HG03175 (cell line): ENCODE data around the gene GLT1D1.
A peak's percentile ranks its signal among the peaks of the same experiment; 100 is the strongest.

Experiments used
- ATAC-seq: cut with Tn5 transposase; IDR thresholded peaks from one replicate; pipeline ENCODE4 v1.9.1; 2021; ENCODE audit warnings: mild to moderate bottlenecking, moderate library complexity; ENCODE audit not compliant: unreplicated experiment

The GLT1D1 gene

DNA sequence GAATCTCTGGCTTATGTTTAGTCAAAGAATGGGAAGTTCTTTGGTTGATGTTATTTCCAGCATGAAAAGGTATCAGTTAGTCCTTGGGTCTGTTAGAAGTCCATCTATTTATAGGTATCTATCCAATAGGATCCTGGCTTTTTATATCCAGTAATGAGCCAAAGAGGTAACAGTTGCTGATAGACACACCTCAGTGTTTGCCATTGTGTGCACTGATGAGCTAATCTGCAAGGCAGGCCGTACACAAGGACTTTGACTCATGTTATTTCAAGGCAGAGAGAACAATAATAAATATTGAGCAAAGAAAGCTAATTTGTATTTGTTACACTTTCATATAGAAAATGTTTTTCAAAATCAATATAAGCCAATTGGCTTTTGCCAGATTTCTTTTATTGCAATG is 56.4 kb downstream of the GLT1D1 start:
- ATAC-seq = no peak

DNA sequence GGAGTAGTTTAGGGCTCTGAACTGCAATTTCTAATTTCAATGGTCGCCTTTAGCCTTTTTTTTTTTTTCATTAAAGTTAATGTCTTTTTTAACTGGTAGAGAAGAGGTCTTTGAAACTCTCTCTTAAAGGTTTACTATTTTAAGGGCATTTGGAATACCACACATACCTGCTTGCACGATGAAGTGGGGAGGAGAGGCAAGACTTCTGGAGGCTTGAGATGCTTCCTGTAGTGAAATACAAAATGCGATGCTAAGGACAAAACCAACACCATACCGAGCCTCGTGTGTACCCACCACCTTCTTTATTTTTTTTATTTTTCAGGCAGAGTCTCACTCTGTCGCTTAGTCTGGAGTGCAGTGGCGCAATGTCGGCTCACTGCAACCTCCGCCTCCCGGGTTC is 57.4 kb downstream of the GLT1D1 start:
- no peak for ATAC-seq

DNA sequence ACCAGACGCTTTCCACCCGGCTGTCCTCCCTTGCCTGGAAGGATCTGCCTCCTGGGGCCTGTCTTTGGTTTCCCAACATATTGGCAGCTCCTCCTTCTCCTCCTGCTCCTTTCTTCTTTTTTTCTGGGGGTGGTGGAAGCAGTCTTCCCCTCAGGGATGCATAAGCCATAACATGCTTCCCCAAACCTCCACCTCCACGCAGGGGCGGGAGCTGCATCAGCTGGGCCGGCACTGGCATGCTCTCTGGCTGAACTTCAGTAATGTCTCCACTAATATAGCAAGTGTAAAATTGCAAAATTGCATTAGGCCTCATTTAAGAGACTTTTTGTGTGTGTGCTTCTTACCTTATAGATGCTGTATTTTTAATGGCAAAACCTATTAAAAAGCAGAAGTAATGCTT is 58.6 kb downstream of the GLT1D1 start:
- ATAC-seq = no peak

DNA sequence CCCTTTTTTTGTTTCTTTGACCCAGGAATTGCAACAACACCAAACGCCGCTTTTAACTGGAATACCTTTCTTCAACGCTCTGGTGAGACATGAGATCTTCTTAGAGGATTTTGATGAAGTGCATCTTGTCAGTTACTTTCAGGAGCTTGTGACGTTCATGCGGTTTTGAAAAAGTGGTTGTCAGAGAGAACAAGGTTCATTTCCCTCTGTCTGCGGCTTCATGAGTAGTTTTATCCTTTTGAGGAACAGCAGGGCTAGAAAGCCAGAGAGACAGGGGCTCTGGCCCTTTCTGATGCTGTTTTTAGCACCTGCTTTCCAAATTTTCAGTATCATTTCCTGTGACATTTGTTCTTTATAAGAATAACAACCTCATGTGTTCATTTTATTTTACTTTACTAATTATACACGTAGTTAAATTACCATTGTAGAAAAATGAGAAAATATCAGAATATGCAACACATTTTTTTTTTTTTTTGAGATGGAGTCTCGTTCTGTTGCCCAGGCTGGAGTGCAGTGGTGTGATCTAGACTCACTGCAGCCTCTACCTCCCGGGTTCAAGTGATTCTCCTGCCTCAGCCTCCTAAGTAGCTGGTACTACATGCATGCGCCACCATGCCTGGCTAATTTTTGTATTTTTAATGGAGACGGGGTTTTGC is 61.8 kb downstream of the GLT1D1 start:
- ATAC-seq = peak; percentile 94

DNA sequence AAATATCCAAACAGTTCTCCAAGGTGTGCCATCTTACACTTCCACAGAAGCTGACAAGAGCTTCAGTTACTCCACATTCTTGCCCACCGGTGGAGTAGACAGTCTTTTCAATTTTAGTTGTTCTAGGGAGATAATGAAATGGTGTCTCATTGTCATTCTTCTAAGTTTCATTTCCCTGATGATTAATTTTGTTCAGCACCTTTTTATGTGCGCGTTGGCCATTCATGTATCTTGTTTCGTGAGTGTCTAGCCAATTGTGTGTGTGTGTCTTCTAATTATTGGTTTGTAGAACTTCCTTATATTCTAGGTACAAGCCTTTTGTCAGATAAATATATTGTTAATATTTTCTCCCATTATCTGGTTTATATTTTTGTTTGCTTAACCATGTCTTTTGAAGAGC is 63.1 kb downstream of the GLT1D1 start:
- no peak for ATAC-seq

DNA sequence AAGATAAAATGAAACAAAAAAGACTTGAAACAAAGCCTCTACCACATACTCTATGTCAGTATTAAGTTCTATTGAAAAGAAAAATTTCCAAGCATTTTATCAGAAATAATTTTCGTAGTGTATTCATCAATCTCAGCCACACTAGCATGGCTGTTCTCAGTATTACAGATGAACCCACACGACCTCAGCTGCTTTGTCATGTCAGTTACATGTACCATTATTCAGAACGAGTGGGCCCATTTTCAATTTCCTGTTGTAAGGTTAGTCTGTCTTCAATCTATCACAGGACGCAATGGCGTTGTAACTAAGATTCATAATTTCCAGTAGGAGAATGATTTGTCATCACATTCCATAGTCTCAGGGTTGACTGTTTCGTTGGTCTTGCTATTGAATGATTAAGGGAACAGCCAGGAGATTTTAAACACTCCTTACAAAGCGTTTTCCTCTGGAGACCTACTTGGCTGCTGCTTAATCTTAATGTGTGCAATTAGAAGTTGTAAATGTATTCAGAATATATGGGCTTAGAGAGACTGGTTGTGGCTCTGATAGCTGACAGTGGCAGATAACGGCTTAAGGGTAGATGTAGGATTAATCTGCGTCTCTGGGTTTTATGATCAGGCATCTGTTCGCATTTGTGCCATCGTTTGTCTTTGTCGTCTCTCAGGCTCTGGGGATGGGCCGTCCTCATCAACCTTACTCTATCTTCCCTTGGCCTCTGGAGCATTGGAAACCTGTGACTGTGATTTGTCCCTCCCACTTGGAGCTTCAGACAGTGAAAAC is 65.4 kb downstream of the GLT1D1 start:
- ATAC-seq = no peak

DNA sequence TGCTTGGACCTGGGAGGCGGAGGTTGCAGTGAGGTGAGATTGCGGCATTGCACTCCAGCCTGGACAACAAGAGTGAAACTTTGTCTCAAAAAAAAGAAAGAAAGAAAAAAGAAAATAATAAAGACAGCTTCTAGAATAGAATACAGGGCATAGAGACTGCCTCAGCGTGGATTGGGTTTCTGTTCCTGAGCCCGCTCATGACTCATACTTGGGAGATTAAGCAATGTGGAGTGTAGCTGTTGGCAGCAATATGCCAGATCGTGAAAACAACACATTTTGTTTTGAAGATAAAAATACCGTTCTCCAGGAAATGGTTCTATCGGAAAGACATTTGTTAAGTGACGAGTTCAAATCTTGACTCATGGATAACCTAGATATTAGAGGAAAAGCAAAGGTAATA is 67.2 kb downstream of the GLT1D1 start:
- no peak for ATAC-seq

DNA sequence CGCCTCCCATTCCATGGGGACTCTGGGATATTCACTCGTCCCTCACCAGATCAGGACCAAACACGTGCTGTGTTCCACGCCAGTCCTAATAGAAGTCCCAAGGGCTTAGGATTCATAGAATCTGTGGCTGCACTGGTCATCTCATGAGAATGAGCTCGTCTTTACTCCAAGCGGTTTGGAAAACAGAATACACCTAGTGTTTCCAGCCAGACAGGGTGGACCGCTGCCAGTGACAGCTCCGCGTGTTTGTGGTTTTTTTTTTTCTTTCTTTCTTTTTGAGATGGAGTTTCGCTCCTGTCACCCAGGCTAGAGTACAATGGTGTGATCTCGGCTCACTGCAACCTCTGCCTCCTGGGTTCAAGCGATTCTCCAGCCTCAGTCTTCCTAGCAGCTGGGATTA is 75.1 kb downstream of the GLT1D1 start:
- no peak for ATAC-seq

DNA sequence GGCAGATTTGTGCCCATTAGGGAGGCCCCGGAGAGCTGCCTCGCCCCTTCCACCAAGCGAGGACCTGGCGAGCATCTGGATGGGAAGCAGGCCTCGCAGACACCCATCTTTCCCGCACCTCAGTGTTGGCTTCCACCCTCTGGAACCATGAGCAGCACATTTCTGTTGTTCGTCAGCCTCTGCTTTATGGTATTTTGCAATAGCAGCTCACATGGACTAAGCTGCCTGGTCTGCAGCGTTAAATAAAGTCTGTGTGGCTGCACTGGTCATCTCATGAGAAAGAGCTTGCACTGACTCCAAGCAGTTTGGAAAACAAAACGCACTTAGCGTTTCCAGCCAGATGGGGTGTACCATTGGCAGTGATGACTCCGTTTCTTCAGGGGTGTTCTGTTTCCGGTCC is 75.8 kb downstream of the GLT1D1 start:
- no peak for ATAC-seq

DNA sequence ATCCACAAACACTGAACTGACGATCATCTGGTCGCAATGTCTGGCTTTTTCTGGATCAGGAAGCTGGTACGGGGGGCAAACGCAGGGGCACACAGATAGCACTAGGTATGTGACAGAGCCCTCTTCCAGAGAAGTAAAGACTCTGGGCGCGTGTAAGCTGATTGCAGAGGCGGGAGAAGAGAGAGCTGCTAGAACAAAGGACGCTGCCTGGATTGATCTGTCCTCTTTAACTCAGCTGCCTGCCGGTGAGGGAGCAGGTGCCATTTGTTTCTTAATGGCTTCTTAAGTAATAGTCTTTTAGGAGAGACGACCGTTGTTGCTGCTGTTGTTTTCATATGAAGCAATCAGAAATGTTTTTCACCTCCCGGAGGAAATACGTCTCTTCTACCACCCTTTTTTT is 77.3 kb downstream of the GLT1D1 start:
- ATAC-seq = no peak

DNA sequence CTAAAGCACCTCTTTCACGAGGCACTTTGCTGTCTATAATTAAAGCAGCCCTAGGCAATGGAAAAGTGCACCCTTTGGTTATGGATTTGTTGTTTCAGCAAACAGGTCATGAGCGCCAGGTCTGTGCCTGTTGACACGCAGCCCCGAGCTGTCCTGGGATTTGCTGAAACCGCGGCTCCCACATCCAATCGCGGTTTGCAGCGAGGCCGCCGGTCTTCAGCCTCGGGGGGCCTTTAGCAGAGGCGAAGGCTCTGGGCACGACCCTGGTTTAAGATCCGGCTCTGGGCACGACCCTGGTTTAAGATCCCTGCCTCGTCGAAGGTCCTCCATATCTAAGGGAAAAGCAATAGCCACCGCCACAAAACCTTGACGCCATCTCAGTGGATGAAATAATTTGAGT is 79.2 kb downstream of the GLT1D1 start:
- no peak for ATAC-seq

DNA sequence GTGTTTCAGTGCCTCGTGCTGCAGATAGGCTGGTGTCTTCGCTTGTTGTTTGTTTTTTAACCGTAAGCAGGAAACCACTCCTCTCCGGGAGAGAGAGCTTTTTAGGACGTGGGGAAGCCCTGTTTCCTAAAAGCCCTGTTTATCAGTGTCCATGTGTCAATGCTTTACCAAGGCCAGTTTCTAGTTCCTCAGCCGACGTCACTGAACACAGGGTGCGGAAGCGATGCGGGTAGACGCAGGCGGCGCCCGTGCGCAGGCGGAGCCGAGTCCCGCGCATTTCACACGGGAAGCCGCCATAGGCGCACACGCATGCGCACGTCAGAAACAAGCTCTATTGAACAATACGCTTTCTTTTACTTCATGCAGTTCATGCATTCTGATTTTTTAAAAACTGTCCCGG is 79.8 kb downstream of the GLT1D1 start:
- ATAC-seq = no peak

DNA sequence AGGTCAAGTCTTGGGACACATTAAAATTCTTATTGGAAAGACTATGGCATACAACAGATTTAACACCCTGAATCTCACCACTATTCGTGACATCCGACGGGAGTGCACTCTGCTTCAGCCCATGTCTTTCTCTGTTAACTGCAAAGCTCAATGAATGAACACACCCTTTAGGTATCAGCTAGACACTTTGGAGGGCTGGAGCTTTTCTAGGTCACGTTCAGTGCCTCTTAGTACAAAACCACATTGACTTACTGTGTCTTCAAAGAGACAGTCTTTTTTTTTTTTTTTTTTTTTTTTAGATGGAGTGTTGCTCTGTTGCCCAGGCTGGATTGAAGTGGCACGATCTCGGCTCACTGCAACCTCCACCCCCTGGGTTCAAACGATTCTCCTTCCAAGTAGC is 80.6 kb downstream of the GLT1D1 start:
- no peak for ATAC-seq

DNA sequence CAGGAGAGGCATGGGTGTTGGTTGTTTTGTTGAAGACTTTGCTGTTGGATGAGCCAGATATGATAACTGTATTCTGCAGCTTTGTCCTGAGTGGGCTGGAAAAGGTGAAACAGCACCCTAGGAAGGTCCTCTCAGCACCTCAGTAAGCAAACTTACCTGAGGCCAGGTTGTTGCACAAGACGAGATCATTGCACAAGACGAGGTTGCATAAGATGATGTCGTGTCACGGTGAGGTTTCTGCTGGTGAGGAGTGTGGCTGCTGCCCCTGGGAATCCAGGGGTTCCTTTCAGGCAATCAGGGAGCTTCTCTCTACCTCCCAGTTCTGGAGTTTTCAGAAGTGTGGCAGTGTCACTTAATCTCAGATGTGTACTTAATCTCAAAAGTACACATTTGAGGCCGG is 85.6 kb downstream of the GLT1D1 start:
- ATAC-seq = no peak

DNA sequence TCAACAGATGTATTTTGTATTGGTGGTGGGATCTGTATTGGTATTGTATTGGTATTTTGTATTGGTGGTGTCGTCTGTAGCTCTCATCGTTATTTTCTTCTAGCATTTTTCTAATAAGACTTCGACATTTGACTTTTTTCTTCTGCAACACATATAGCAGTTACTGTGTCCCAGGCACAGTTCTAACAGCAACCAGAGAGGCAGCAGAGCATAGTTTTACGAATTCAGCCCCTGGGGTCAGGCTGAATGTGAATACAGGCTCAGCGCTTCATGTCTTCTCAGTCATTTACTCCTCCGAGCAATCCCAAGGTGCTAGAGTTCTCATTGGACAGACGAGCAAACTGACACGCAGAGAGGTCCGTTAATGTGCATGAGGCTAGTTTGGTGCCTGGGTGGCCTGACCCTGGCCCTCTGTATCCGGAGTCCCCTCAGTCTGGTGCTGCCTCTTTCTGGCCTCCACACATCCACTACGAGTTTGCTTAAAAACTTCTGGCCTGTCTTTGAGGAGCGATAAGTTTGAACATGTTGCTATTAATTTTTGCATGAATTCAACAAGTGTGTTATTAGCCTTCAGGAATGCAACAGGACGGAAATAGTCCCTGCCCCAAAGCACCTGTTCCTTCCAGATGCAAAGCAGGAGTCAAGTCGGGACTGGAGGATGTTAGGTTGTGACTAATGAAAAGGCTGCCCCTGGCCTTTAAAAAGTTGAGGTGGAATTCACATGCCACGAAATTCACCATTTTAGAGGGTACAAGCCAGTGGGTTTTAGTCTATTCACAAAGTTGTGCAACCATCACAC is 87.0 kb downstream of the GLT1D1 start:
- no peak for ATAC-seq

DNA sequence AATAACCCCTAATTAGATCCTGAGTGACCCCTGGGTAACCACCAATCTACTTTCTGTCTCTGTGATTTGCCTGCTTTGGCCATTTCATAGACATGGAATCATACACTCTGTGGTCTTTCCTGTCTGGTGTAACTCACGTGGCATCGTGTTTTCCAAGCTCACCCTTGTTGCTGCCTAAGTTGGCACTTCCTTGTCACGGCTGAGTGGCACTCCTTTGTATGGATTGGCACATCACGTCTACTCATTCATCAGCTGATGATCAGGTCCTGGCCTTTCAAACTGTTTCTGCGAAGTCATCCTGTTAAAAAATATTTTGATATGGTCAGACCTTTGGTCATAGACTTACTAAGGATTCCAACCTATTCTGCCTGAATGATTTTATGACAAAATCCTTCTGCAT is 87.7 kb downstream of the GLT1D1 start:
- no peak for ATAC-seq

DNA sequence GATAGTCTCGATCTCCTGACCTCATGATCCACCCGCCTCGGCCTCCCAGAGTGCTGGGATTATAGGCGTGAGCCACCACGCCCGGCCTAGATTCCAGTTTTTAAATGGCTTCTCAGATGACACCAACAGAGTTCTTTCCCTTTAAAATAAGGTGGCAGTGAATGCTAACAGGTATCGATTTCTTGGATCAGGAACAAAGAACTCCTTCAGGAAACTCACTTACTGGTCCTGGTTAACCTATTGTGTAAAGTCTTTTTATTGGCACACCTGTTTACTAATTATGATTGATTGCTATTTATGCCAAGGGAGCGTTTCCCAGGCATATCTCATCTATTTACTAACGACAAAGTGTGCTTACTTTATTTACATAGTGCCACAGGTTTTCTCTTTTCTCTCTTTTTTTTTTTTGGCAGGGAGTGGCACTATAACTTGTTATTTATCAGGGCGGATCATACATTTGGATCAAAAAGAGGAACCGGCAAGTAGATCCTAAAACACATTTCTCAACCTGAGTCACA is 89.7 kb downstream of the GLT1D1 start:
- ATAC-seq = no peak

DNA sequence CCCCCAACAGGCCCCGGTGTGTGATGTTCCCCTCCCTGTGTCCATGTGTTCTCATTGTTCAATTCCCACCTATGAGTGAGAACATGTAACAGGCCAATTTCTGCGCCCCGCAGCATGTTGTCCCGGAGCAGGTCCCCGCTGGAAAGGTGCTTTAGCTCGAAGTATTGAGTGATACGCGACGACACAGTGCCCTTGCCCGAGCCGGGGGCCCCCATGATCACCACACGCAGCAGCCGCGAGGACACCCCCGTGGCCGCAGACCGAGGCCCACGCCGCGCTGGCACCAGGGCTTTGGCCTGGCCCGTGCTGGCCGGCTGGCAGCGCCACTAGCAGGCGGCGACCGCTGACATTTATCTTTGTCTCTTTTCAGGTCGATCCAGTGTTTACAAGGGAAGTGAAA is 91.7 kb downstream of the GLT1D1 start:
- ATAC-seq = no peak

DNA sequence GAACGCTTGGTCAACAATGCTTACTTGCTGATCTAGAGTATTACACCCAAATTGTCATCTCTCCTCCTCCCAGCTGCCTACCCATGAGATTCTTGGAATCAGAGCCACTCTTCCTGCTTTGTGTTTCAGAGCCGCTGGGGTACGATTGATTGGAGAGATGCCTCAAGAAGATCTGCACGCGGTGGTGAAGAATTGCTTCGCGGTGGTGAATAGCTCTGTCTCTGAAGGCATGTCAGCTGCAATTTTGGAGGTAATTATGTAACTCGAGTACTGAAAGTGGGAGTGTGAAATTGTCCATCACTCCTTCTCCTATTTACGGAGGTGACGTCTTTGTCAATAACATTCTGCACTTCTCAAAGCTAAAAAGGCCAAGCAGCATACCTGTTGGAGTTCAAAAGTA is 93.9 kb downstream of the GLT1D1 start:
- no peak for ATAC-seq

DNA sequence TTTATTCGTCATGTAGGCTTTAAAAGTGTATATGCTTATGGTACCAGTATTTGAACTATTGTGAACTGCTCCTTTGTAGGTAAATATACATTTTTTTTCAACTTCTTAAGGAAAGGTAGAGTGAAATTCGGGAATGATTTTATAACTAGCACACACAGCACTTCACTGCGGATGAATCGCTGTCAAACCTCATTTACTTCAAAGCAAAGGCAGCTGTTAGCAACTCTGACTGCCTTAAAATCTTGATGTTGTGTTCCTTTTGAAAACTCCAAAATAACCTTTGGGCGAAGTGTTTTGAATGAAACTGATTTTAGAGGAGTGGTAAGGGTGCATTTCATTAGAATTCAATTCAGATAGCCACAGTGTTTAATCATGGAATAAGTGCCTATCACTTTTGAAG is 95.8 kb downstream of the GLT1D1 start:
- ATAC-seq = no peak

DNA sequence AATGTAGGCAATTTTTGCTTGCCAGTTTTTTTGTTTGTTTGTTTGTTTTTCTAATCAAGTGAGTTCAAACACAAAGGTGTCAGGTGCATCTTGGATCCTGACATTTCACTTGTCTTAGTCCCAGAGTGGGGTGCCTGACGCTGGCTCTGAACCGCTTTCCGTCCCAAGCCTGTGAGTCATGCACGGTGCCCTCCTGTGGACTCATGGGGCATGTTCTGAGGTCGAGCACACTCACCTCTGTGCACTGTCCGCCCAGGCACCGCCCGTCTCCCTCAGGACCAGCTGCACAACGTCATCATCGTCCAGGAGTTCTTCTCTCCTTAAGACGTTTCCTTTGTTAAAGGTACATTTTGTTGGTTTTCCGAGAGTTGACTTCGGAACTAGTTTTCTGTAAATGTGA is 98.2 kb downstream of the GLT1D1 start:
- no peak for ATAC-seq

DNA sequence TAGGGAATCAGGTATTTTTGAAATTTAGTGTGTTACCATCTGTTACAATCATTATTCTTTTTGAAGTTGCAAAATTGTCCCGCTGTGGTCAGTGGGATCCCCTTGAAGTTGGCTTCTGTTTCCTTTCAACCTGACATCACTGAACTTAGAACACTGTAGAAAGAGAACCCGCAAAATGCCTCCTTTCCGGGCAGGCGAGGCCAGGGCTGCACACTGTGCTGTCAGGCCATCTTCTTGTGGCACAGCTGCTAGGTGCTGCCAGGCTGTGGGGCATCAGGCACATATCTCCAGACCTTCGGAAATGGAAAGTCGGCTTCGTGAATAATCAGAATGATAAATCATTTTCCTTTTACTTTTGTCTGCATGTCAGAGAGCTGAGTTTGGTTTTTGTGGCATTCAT is 103.5 kb downstream of the GLT1D1 start:
- no peak for ATAC-seq
